AG04449 (cell line): ENCODE results near the gene PIK3R4.

Experiments used
- CTCF ChIA-PET: fragments of 350-600 bp; formaldehyde crosslinking; extraction: SDS; loops from one replicate; lab custom pipeline; 2021; ENCODE audit warnings: antibody characterized with exemption; lab: Yijun Ruan, JAX
- POLR2A ChIA-PET: fragments of 400-600, 350-600 bp; formaldehyde crosslinking; extraction: SDS; loops from one replicate; lab custom pipeline; 2020; ENCODE audit warnings: antibody characterized with exemption, inconsistent platforms; lab: Yijun Ruan, JAX
- DNase-seq: peaks from one replicate; pipeline ENCODE4 v3.0.0-alpha.2; 2010; ENCODE audit warnings: low read depth, low spot score
- H3K4me3 ChIP-seq: 2 replicates; pipeline ENCODE4 v1.5.1; 2011; ENCODE audit warnings: low read depth, mild to moderate bottlenecking, control low read depth, low read length
- CTCF ChIP-seq: IDR thresholded peaks from one replicate; pipeline ENCODE4 v1.5.1; 2011; ENCODE audit warnings: mild to moderate bottlenecking, moderate library complexity, low read length, control low read depth, inconsistent platforms; ENCODE audit not compliant: insufficient read depth; ENCODE audit errors: missing control alignments

PIK3R4 gene

GRCh38 chr3:130677343-130677742 is 69.3 kb downstream of the PIK3R4 start:
- no peak overlapping the region for H3K4me3 ChIP-seq
- ChIA-PET POLR2A (no interaction called here), CTCF (no interaction called here)
- TF ChIP-seq CTCF, result no peak
- DNase-seq, result no peak

GRCh38 chr3:130671545-130672312 is 74.9 kb downstream of the PIK3R4 start:
- no peak overlapping the region for H3K4me3 ChIP-seq
- ChIA-PET CTCF (interaction anchor here (0.5 to 1.3 kb wide), 2 partner anchors 9 to 57 kb away, joined by 3 read pairs; no protein-coding TSS in a partner anchor), POLR2A (no interaction called here)
- no peak for DNase-seq
- TF ChIP-seq CTCF, result no peak

GRCh38 chr3:130669740-130670139 is 76.9 kb downstream of the PIK3R4 start:
- no peak for TF ChIP-seq CTCF
- no peak for DNase-seq
- POLR2A ChIA-PET, result no interaction called here
- CTCF ChIA-PET, result no interaction called here
- no peak overlapping the region for H3K4me3 ChIP-seq

DNA sequence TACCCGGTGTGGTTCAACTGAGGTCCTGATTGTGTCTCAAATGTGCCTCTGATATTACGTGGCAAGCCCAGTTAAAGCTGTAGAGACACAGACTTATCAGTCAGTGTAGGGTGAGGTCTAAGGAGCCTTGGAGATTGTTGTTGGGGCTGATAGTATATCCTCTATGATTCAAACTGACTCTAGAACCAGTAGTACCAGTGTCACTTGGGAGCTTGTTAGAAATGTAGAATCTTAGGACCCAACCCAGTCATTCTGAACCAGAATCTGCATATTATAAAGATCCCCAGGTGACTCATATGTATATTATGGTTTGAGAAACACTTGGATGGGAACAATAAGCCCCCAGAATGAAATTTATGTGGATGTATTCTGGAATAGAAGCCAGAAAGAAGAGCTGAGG is 83.5 kb downstream of the PIK3R4 start:
- no peak overlapping the region for H3K4me3 ChIP-seq
- no peak for DNase-seq
- POLR2A ChIA-PET, result no interaction called here
- no peak for TF ChIP-seq CTCF
- CTCF ChIA-PET, result interaction anchor here (1.1 kb wide), 1 partner anchor 8 kb away, joined by 3 read pairs; no protein-coding TSS in a partner anchor

DNA sequence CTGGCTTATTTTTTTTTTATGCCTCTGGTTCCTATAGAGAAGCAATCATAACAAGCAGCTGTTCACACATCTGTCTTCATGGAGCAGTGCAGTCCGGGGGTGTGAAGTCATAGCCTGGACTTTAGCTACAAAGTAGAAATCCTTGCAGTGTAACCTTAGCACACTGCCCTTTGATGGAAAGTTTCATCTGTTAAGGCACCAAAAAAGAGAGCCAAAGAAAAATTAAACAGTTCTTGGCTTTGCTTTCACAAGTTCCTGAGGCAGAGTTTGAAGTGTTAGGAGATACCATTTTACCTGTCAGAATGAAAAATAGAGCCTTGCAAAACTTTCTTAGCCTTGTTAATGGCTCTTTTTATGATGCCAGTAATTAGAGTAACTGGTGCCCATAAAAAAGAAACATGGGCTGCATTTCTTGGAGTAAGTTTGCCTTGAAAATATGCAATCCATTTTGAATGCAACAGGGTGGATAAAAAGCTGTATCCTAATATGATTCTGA is 84.1 kb downstream of the PIK3R4 start:
- H3K4me3 ChIP-seq, result no peak overlapping the region
- ChIA-PET POLR2A (no interaction called here), CTCF (interaction anchor here (1.1 kb wide), 1 partner anchor 9 kb away, joined by 3 read pairs; no protein-coding TSS in a partner anchor)
- DNase-seq, result peak; percentile 9
- no peak for TF ChIP-seq CTCF

DNA sequence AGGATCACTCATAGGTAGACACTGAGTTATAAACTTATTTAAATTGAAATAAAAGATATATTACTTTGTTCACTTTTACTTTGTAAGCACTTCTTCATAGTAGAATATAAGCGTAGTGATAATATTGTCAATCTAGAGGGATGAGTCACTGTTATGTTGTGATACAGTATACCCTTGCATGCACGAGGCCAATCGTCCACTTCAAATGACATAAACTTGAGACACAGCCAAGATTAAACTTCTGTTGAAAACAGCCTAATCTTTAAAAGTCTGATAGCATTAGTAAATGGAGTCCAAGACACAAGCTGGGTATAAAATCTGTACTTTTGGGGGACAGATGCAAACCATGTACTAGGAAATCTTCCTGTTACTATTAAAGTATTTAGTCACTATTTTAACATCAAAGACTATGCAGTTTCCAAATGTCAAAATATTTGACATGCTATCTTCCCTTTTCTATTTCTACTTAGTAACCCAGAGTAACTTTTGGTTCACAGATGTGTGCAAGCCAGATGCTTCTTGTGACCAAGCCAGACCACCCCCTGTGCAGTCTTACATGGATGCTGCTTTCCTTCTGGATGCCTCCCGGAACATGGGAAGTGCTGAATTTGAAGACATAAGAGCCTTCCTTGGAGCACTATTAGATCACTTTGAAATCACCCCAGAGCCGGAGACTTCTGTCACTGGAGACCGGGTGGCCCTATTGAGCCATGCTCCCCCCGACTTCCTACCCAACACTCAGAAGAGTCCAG is 85.3 kb downstream of the PIK3R4 start:
- ChIA-PET POLR2A (no interaction called here), CTCF (no interaction called here)
- no peak overlapping the region for H3K4me3 ChIP-seq
- no peak for DNase-seq
- no peak for TF ChIP-seq CTCF
